Calu3 (cell line): ENCODE results near the gene GLRA3. TPM values are rescaled to one million over a fixed set of nuclear protein-coding genes. Genes with fewer than 3 reads are reported as not detected.

Experiments
- BruUV-seq: library from RNA; stranded (reverse); fragments of 400-500 nt; replicated peaks from 2 replicates; lab custom pipeline; 2021; lab: Mats Ljungman, UMichigan
- CTCF ChIA-PET: fragments of 300-600 bp; sonication (Branson Sonifier 250); formaldehyde crosslinking; loops from one replicate; lab custom pipeline; 2022; ENCODE audit warnings: antibody characterized with exemption; lab: Charles Lee
- DNase-seq: peaks from one replicate; pipeline ENCODE4 v3.0.0; 2022
- H3K27ac Mint-ChIP-seq: one replicate; pipeline ENCODE4 v1.8.0; 2022; ENCODE audit warnings: mixed read lengths; ENCODE audit not compliant: unreplicated experiment
- H3K27me3 Mint-ChIP-seq: one replicate; pipeline ENCODE4 v1.8.0; 2022; ENCODE audit warnings: mixed read lengths; ENCODE audit not compliant: unreplicated experiment
- H3K36me3 Mint-ChIP-seq: one replicate; pipeline ENCODE4 v1.8.0; 2022; ENCODE audit warnings: mild to moderate bottlenecking, moderate library complexity, mixed read lengths; ENCODE audit not compliant: insufficient read depth, unreplicated experiment
- H3K4me1 Mint-ChIP-seq: one replicate; pipeline ENCODE4 v1.8.0; 2022; ENCODE audit warnings: mild to moderate bottlenecking, low read depth, mixed read lengths; ENCODE audit not compliant: unreplicated experiment
- H3K4me3 Mint-ChIP-seq: one replicate; pipeline ENCODE4 v1.8.0; 2022; ENCODE audit warnings: mild to moderate bottlenecking, low read depth, moderate library complexity, mixed read lengths; ENCODE audit not compliant: unreplicated experiment
- H3K9me3 Mint-ChIP-seq: one replicate; pipeline ENCODE4 v1.8.0; 2022; ENCODE audit warnings: low read depth, mixed read lengths; ENCODE audit not compliant: unreplicated experiment
- CTCF ChIP-seq: fragments of 200-600 bp; IDR thresholded peaks from one replicate; pipeline ENCODE4 v1.8.0; 2022; ENCODE audit warnings: antibody characterized with exemption; ENCODE audit not compliant: unreplicated experiment
- intact Hi-C: fragments of 100-400 bp; cut with micrococcal nuclease; formaldehyde crosslinking; loops from one replicate; pipeline ENCODE4 v1.10.0; 2022; ENCODE audit not compliant: unreplicated experiment
- total RNA-seq: library from RNA; stranded (reverse); gene quantifications from 2 replicates; pipeline ENCODE4 v1.2.3, GENCODE V29; 2022

The GLRA3 gene
- total RNA-seq, 1 experiment from 2014 or later, result 0.07 TPM

GRCh38 chr4:174607792-174608191 is 221.3 kb downstream of the GLRA3 start:
- no peak for DNase-seq
- H3K27ac Mint-ChIP-seq, result no peak overlapping the region
- TF ChIP-seq CTCF, result no peak
- CTCF ChIA-PET, result no interaction called here
- H3K36me3 Mint-ChIP-seq, result no peaks in the 10 kb centered on the region
- no TSS peak for BruUV-seq
- H3K4me1 Mint-ChIP-seq, result no peaks in the 10 kb centered on the region
- H3K4me3 Mint-ChIP-seq, result no peak overlapping the region
- H3K9me3 Mint-ChIP-seq, result no peaks in the 10 kb centered on the region
- no peaks in the 10 kb centered on the region for H3K27me3 Mint-ChIP-seq
- intact Hi-C loops, result loop anchor here (10.0 kb wide), 1 partner anchor 1667 kb away; no protein-coding TSS in a partner anchor

- DNase-seq, result no peak
- TF ChIP-seq CTCF, result no peak
- no TSS peak for BruUV-seq
- H3K27ac Mint-ChIP-seq, result no peak overlapping the region
- no peak overlapping the region for H3K4me3 Mint-ChIP-seq
- H3K4me1 Mint-ChIP-seq, result no peaks in the 10 kb centered on the region
- H3K9me3 Mint-ChIP-seq, result no peaks in the 10 kb centered on the region
- no peaks in the 10 kb centered on the region for H3K36me3 Mint-ChIP-seq
- no peaks in the 10 kb centered on the region for H3K27me3 Mint-ChIP-seq
- intact Hi-C loops, result loop anchor here (10.0 kb wide), 1 partner anchor 1671 kb away; no protein-coding TSS in a partner anchor
- CTCF ChIA-PET, result no interaction called here
These were observed 224.8 kb downstream of the GLRA3 start for GRCh38 chr4:174604198-174604597.

- no peak for TF ChIP-seq CTCF
- no peaks in the 10 kb centered on the region for H3K9me3 Mint-ChIP-seq
These were observed 228.7 kb downstream of the GLRA3 start for GRCh38 chr4:174600391-174600790.

GRCh38 chr4:174598800-174599199 is 230.2 kb downstream of the GLRA3 start:
- DNase-seq, result no peak
- TF ChIP-seq CTCF, result no peak
- BruUV-seq, result no TSS peak
- Mint-ChIP-seq H3K4me1 (no peaks in the 10 kb centered on the region), H3K27me3 (no peaks in the 10 kb centered on the region), H3K9me3 (no peaks in the 10 kb centered on the region), H3K27ac (no peak overlapping the region), H3K36me3 (no peaks in the 10 kb centered on the region), H3K4me3 (no peak overlapping the region)
- CTCF ChIA-PET, result no interaction called here
- intact Hi-C loops, result no loop called here

More at GRCh38 chr4:174600391-174600790, 228.7 kb downstream of the GLRA3 start:
- no peaks in the 10 kb centered on the region for H3K36me3 Mint-ChIP-seq
- CTCF ChIA-PET, result no interaction called here
- no TSS peak for BruUV-seq
- no peaks in the 10 kb centered on the region for H3K27me3 Mint-ChIP-seq
- intact Hi-C loops, result loop anchor here (10.0 kb wide), 1 partner anchor 1674 kb away; no protein-coding TSS in a partner anchor
- H3K4me3 Mint-ChIP-seq, result no peak overlapping the region
- H3K27ac Mint-ChIP-seq, result no peak overlapping the region
- H3K4me1 Mint-ChIP-seq, result no peaks in the 10 kb centered on the region
- no peak for DNase-seq
